NCI-H526 (cell line): ENCODE results near the gene RCBTB2.
A peak's percentile ranks its signal among the peaks of the same experiment; 100 is the strongest.
"Not testable (repeated sequence)": the region's sequence is repeated elsewhere in the genome, so short reads cannot be mapped to it uniquely, and the experiment has no call there.

Experiments
- DNase-seq, 2 experiments: peaks; one replicate each; lab custom pipeline; 2025; lab: John Stamatoyannopoulos, UW

The RCBTB2 gene

DNA sequence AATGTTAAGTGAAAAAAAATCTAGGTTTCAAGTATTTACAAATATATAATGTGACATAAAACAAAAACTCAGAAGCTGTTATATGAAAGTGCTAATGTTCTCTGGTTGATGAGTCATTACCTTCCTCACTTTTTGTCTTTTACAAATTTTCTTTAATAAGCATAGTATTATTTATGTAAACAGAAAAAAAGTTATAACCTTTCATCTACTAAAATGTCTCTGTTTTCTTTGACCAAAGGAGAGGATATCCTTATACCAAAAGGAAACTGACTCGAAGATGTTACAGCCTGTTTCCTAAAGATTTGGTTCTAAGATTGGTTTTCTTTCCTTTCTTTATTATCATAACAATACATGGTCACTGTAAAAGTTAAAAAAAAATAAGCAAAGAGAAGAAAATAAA is 38.0 kb downstream of the RCBTB2 start:
- no peak for DNase-seq

DNA sequence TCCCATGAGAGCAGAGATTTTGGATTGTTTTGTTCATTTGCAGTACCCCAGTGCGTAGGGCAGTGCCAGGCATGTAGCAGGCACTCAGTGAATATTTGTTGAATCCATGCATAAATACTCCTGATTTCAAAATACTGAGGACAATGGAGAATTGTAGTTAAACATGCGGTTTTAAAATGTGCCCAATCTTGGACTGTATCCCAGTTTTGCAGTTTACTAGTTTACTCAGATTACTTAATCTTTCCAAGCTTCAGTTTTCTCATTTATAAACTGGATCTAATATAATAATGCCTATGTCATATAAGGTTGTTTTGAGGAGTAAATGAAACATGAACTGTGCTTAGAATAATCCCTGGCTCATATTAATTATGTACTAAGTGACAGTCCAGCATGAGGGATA is 39.0 kb downstream of the RCBTB2 start:
- no peak for DNase-seq

DNA sequence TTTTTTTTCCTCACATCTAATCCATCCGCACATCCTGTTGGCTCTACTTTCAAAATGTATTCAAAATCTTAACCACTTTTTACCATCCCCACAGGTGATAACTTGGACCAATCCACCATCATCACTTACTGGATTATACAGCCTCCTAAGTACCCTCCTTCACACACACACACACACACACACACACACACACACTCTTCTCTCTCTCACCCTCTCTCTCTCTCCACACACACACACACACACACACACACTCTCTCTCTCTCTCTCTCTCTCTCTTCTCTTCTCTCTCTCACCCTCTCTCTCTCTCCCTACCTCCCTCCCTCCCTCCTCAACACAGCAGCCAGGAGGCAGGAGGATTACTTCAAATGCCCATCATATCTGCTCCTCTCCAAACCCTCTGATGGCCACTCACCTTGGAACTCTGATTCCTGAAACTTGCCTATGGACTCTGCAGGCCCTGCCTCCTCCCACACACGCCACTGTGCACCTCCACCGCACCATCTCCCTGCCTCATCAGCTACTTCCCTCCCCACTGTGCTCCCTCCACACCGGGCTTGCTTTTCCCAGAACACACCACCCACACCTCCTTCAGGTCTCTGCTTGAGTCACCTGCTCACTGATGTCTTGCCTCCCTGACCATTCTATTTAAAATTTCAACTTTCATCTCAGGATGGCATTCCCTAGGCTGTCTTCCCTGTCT is 39.7 kb downstream of the RCBTB2 start:
- DNase-seq = no peak

DNA sequence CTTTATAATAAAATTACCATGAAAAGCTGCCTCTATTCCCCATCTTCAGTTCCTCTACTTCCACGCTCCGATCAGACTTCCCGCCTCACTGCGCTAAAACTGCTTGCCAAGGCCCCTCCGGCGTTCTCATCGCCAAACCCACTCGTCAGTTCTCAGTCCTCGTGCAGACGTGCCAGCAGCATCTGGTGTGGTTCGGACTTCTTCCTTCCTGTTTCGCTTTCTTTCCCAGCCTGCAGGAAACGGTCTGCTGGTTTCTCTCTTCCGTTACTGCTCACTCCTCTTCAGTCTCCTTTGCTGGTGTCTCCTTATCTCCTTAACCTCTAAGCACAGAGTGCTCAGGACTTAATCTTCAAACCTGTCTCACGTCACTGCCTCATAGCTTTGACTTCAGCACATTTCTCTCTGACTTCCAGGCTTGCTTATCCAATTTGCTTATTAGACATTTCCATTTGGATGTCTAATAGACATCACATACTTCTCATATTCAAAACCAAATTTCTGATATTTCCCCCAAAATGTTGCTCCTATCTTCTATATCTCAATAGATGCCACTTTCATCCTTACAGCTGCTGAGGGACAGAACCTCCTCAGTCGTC is 40.3 kb downstream of the RCBTB2 start:
- DNase-seq = peak in 1 of 2 experiments; percentile 35

DNA sequence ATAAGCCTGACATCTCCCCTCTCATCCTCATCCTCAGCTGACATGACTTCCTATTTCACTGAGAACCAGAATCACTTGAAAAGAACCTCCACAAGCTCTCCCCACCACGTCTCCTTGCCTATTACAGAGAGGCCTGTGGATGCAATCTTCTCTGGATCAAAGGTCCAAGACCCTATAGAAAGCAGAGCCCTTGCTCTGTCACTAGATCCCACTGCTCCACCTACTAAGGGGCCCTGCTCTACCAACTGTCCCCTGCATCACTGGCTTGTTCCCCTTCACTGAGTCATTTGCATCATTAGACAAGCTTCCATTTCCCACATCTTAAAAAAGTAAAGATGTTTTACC is 40.8 kb downstream of the RCBTB2 start:
- DNase-seq = peak in 1 of 2 experiments; percentile 35

DNA sequence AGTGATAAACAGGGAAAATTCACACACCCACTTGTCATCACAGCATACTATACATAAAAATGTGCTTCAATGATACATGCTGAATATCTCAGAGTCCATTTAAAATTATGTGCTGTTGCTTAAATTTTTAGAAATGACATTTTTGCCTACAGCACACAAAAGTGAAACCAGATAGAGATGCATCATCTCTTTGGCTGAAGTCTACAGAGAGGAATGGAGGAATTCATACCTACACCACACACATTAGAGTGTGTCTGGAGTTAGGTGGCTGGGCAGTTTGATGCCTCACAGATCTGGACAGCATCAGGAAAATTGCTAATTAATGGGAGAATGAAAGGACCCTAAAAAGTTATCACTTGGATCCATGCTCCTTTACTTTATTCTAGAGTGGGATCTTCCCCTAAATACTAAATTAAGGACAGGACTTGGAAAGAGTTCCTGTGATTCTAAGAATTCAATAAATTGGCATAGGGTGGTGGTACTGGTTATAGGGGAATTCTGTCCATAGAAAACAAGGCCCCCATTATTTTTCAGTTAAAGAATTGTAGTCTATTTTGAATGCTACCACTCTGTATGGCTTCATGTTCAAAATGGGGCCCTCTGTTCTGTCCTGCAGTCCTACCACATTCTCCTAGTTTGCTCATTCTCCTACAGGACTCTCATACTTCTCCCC is 41.3 kb downstream of the RCBTB2 start:
- DNase-seq = no peak

GRCh38 chr13:48490241-48490640 is 42.6 kb downstream of the RCBTB2 start:
- DNase-seq = no peak

DNA sequence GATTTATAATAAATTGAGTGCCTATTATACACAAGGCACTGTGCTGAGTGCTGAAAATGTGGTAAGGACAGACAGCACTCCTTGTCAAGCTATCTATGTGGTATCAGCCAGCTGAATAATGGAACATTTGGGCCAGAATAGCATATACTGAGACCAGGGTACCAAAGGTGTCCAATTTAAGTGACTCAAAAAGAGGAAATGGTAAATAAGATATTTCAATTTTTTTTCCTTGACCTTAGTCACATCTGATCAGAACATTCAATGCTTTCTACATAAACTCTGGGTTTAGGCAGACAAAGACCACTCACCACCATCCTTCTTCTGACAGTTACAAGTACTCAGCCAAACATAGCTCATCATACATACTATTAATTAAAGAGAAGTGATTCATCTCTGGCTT is 43.2 kb downstream of the RCBTB2 start:
- no peak for DNase-seq

DNA sequence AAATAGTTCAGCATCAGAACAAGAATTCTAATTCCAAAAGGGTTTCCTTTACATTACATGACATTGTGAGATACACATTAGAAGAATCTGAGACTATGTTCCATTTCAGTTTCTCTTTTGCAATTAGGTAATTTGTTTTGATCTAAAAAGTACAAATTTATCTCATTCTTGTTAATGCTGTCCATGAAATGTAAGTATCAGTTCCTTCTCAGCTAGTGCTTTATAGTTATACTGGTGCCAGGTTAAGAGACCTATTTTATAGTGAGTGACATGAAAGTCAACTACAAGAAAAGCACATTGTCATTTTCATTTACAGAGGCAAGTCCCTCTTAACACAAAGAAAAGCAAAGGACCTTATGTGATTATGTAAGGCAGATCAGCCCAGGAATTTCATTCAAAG is 43.9 kb downstream of the RCBTB2 start:
- no peak for DNase-seq

GRCh38 chr13:48487968-48488367 is 44.9 kb downstream of the RCBTB2 start:
- DNase-seq = no peak

DNA sequence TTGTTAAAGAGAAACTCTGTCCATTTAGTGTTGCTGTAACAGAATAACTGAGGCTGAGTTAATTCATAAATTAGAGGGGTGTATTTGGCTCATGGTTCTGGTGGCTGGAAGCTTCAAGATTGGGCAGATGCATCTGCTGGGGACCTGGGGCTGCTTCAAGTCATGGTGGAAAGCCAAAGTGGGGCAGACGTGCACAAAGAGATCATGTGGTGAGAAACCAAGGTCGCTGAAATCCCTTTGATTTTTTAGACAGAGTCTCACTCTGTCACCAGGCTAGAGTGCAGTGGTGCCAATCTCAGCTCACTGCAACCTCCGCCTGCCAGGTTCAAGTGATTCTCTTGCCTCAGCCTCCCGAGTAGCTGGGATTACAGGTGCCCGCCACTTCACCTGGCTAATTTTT is 46.0 kb downstream of the RCBTB2 start:
- no peak for DNase-seq

GRCh38 chr13:48486362-48486761 is 46.5 kb downstream of the RCBTB2 start:
- no peak for DNase-seq

DNA sequence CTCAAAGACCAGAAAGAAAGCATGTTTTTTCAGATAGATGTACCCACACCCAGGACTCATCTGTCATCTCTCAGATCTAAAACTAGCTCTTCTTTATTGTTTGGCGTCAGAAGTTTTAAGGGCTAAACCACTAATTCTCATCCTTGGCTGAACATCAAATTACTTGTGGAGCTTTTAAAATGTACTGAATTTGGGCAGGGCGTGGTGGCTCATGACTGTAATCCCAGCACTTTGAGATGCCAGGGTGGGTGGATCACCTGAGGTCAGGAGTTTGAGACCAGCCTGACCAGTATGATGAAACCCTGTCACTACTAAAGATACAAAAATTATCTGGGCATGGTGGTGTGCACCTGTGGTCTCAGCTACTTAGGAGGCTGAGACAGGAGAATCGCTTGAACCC is 47.4 kb downstream of the RCBTB2 start:
- DNase-seq = no peak

GRCh38 chr13:48483575-48483974 is 49.3 kb downstream of the RCBTB2 start:
- DNase-seq = no peak

- DNase-seq = no peak
These were observed 54.5 kb downstream of the RCBTB2 start for GRCh38 chr13:48478391-48478790.

GRCh38 chr13:48477191-48477855 is 55.6 kb downstream of the RCBTB2 start:
- DNase-seq = no peak

GRCh38 chr13:48476686-48477085 is 56.2 kb downstream of the RCBTB2 start:
- no peak for DNase-seq

DNA sequence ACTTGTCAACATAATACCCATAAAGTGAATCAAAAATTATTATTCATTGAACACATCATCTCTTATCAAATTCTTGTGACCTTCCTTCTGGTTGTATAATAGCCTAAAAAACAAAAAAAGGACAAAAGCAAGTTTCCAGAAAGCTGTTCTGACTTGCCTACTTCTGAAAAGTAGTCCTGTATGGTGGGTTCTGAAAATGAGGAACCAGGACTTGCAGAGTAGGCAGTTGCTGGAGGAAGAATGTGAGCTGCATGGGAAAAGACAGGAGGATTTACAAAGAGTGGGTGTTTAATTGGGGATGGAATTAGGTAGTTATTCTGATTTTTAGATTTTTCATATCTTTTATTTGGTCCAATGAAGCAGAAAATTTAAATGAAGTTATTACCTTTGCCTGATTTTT is 56.7 kb downstream of the RCBTB2 start:
- no peak for DNase-seq

- DNase-seq = no peak
These were observed 57.6 kb downstream of the RCBTB2 start for GRCh38 chr13:48475230-48475629.

DNA sequence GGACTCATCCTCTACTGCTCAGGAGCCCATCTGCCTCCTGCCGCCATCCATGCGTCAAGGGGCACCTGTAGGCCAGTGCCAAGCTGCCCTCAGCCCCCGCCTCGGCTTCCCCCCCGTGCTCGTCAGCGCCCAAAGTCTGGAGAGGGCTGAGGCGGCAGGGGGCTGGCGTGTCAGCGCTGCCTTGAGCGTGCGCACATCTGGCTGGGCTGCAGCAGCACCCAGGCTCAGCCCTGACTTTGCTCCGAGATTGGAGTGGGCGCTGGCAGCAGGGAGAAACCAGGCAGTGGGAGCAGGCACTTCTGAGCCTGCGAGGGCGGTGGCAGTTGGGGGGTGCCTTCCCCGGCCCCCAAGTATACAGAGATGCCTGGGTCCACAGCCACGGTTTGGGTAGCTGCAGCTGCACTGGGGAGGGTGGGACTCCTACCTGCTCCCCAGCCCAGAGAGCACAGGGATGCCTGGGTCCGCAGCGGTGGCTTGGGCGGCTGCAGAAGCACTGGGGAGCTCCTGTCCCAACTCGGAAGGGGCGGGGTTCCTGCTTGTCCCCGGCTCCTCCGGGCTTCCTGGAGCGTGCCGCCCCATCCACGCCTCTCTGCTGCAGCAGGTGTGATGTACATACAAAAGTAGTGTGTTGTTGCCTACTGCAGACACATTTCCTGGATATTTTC is 75.2 kb downstream of the RCBTB2 start:
- no peak for DNase-seq

GRCh38 chr13:48456546-48456945 is 76.3 kb downstream of the RCBTB2 start:
- DNase-seq = no peak

DNA sequence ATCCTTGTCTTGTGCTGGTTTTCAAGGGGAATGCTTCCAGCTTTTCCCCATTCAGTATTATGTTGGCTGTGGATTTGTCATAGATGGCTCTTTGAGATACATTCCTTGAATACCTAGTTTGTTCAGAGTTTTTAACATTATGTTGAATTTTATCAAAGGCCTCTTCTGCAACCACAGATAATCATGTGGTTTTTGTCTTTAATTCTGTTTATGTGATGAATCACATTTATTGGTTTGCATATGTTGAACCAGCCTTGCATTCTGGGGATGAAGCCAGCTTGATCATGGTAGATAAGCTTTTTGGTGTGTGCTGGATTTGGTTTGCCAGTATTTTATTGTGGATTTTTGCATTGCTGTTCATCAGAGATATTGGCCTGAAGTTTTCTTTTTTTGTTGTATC is 81.7 kb downstream of the RCBTB2 start:
- not testable (repeated sequence) for DNase-seq

DNA sequence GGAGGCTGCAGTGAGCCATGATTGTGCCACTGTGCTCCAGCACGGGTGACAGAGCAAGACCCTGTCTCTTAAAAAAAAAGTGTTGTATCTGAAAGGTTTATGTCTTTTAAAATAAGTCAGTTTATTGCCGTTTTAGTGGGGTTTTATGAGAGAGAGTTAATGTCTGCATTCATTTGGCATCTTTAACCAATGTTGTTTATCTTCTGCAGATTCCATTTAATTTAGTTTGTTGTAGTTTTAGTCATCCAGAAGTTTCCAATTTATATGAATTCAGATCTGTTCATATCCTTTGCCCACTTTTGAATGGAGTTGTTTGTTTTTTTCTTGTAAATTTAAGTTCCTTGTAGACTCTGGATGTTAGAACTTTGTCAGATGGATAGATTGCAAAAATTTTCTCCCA is 83.2 kb downstream of the RCBTB2 start:
- DNase-seq = no peak
